Thoracic aorta (tissue), 2 donors: ENCODE measurements around the gene RCOR2. TPM values are rescaled to one million over a fixed set of nuclear protein-coding genes. Genes with fewer than 3 reads are reported as not detected.

Experiments
- ATAC-seq: fragments of 150-250 bp; one replicate; pipeline ENCODE4 v1.8.0; 2017; ENCODE audit warnings: low read depth; ENCODE audit not compliant: insufficient number of reproducible peaks, low FRiP score
- DNase-seq: peaks from one replicate; pipeline ENCODE4 v3.0.0-alpha.2; 2020; ENCODE audit warnings: low spot score
- H3K27ac ChIP-seq, 2 donors: fragments of 200-600 bp; sonication (generic); 1 replicate in 1 of 2; 2 replicates in 1 of 2; pipeline ENCODE4 v1.5.1; 2016; ENCODE audit warnings: mild to moderate bottlenecking in 2 of 2, moderate library complexity in 2 of 2
- H3K27me3 ChIP-seq: fragments of 200-600 bp; sonication (generic); replicated peaks from 2 replicates; pipeline ENCODE4 v1.6.0; 2016; ENCODE audit warnings: mild to moderate bottlenecking; ENCODE audit not compliant: insufficient read depth
- H3K36me3 ChIP-seq: fragments of 200-600 bp; sonication (generic); one replicate; pipeline ENCODE4 v1.5.1; 2016
- H3K4me1 ChIP-seq, 2 donors: fragments of 200-600 bp; sonication (generic); 1 replicate in 1 of 2; 2 replicates in 1 of 2; pipeline versions ENCODE4 v1.5.1 to v1.6.0; 2016; ENCODE audit warnings: low read depth in 2 of 2, mild to moderate bottlenecking in 1 of 2; ENCODE audit not compliant: control insufficient read depth in 1 of 2
- H3K4me3 ChIP-seq: fragments of 200-600 bp; sonication (generic); 2 replicates; pipeline ENCODE4 v1.5.1; 2016; ENCODE audit warnings: mild to moderate bottlenecking
- H3K9me3 ChIP-seq: fragments of 200-600 bp; sonication (generic); 2 replicates; pipeline ENCODE4 v1.5.1; 2016
- total RNA-seq, 2 donors: library from RNA; depleted of rRNA; stranded (reverse); fragments of >200 nt; gene quantifications; one replicate each; pipeline versions ENCODE4 v1.1.0 to v1.2.3, GENCODE V29; 2016
- TF ChIP-seq, protein P1 (sequence below): fragments of 200-600 bp; sonication (generic); IDR thresholded peaks from one replicate; pipeline ENCODE4 v1.5.1; 2019; ENCODE audit warnings: antibody characterized with exemption

The RCOR2 gene
- total RNA-seq, 2 donors from 2014 or later = 1.4 to 3.8 TPM

DNA sequence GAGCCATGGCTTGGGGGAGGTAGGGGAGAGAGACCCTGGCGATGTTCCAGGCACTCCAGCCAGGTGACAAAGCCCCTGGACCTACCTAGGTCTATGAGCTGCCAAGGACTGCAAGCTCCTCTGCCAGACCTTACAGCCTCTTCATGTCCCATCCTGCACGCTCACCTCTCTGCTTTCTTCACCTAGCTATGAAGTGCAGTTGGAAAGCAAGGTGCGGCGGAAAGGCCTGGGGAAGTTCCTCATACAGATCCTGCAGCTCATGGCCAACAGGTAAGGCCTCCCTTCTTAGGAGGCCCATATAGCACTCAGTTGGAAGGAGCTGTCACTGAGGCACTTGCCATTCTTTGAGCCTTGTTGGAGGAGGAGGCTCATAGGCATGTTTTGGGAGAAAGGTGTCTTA lies 35.6 kb upstream of the RCOR2 start:
- DNase-seq (no peak), ATAC-seq (no peak)

DNA sequence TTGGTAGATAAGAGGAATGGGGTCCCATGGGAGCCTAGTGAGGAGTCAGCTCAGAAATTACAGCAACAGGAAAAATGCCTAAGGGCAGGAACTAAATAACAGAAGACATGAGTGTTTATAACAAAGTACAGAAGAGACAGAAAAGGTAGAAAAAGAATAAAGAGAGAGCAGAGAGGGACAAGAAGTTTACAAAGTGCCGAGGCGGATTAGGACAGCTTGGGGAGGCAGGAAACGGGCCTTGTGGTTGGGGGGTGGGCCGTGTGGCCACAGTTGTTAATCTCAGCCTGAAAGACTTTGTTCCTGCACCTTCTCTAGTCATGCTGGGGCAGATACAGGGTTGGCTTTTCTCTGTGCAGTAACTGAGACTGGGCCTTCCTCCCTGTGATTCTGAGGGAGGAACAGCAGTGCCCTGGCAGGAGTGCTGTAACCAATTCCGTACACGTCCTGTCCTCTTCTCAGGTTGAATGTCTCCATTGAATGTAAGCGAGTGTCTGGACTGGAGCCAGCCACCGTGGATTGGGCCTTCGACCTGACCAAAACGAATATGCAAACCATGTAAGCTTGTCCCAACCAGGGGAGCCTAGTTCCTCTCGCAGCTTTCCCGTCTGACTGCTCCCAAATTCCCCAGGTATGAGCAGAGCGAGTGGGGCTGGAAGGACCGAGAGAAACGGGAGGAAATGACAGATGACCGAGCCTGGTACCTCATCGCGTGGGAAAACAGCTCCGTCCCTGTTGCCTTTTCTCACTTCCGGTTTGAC lies 35.0 kb upstream of the RCOR2 start:
- DNase-seq (no peak), ATAC-seq (no peak)
- Histone ChIP-seq H3K27me3 (no peaks in the 10 kb centered on the region), H3K9me3 (no peaks in the 10 kb centered on the region), H3K4me3 (no peak overlapping the region), H3K36me3 (peaks cover 40% of the 10 kb centered on the region), H3K4me1 (no peaks in the 10 kb centered on the region), H3K27ac (no peak overlapping the region)
- TF ChIP-seq, protein P1, sequence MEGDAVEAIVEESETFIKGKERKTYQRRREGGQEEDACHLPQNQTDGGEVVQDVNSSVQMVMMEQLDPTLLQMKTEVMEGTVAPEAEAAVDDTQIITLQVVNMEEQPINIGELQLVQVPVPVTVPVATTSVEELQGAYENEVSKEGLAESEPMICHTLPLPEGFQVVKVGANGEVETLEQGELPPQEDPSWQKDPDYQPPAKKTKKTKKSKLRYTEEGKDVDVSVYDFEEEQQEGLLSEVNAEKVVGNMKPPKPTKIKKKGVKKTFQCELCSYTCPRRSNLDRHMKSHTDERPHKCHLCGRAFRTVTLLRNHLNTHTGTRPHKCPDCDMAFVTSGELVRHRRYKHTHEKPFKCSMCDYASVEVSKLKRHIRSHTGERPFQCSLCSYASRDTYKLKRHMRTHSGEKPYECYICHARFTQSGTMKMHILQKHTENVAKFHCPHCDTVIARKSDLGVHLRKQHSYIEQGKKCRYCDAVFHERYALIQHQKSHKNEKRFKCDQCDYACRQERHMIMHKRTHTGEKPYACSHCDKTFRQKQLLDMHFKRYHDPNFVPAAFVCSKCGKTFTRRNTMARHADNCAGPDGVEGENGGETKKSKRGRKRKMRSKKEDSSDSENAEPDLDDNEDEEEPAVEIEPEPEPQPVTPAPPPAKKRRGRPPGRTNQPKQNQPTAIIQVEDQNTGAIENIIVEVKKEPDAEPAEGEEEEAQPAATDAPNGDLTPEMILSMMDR = no peak

More for the DNA sequence above, 35.6 kb upstream of the RCOR2 start:
- Histone ChIP-seq H3K27me3 (no peaks in the 10 kb centered on the region), H3K27ac (no peak overlapping the region), H3K4me3 (no peak overlapping the region), H3K9me3 (no peaks in the 10 kb centered on the region), H3K4me1 (no peaks in the 10 kb centered on the region), H3K36me3 (peaks cover 40% of the 10 kb centered on the region)
- TF ChIP-seq, protein P1 = no peak

DNA sequence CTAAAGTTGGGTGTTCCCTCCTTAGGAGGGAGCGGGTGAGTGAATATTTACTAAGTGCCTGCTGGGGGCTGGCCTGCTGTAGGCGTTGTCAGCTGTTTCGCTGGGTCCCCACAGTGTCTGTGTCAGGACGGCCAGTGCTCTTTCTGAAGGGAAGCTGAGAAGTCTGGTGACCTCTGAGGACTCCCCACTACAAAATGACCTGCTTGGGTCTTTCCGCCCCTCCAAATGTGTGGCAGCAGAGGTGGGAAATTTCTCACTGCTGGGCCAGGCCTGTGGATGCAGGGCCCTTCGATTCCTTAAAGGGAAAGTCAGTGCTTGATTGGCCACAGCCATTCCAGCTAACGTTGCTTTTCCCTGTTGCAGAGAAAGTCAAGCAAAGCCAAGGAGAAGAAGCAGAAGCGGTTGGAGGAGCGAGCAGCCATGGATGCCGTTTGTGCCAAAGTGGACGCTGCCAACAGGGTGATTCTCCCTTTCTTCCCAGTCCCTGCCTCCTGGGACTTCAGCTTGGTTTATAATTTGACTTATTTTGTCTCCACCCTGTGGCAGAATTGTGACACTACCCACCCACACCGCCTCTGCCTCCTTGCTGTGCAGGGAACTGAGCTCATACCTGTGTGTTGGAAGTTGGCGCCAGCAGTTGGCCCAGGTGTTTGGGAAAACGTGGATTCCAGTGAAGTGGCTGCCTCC lies 28.7 kb upstream of the RCOR2 start:
- Histone ChIP-seq H3K36me3 (no peaks in the 10 kb centered on the region), H3K27me3 (no peaks in the 10 kb centered on the region), H3K27ac (peak overlapping the region; percentile 63 to 76), H3K4me3 (peak overlapping the region; percentile 39), H3K4me1 (peaks cover 0 to 21% of the 10 kb centered on the region in 2 donors), H3K9me3 (no peaks in the 10 kb centered on the region)
- ATAC-seq (peak; percentile 68), DNase-seq (peak; percentile 44)
- TF ChIP-seq, protein P1 = peak; percentile 88

DNA sequence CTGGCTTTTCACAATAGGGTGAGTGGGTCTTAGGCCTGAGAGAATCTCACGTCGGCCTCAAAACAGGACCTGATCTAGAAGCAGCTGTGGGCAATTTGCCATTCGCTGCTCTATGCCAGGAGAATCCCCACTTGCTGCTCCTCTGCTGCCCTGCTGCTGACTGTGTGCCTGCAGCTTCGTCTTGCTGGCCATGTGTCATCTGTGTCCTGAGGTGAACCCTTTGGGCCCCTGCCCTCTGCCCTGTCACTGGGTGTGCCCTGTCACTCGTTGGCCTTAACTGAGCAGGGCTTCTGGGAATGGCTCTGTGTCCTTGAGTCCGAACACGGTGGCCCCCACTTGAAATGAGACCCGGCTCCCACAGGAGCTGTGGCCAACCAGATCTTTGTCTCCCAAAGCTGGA lies 28.0 kb upstream of the RCOR2 start:
- H3K27me3 ChIP-seq = no peaks in the 10 kb centered on the region
- H3K4me1 ChIP-seq = peaks cover 4 to 27% of the 10 kb centered on the region in 2 donors
- peak overlapping the region; percentile 63 to 76 for H3K27ac ChIP-seq
- DNase-seq (peak; percentile 12), ATAC-seq (no peak)
- H3K36me3 ChIP-seq = no peaks in the 10 kb centered on the region
- H3K9me3 ChIP-seq = no peaks in the 10 kb centered on the region
- H3K4me3 ChIP-seq = no peak overlapping the region
- TF ChIP-seq, protein P1 = no peak

DNA sequence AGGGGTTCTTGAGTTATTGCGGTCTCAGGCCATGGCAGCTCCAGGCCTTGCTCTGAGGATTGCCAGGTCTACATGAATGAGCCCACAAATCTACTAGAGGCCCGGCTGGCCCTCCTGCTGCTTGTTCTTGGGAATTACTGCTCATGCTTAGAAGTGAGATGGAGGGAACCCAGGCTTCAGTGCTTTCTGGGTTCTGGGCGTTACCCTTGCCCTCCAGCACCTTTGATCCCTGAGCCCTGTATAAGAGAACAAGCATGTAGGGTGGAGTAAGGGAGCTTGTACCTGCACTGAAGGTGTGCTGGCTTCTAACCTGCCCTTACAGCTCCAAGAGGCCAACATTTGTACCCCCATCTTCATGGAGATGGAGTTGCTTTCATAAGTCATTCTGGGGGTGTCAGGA lies 25.8 kb upstream of the RCOR2 start:
- TF ChIP-seq, protein P1 = no peak
- Histone ChIP-seq H3K36me3 (no peaks in the 10 kb centered on the region), H3K27me3 (no peaks in the 10 kb centered on the region), H3K27ac (no peak overlapping the region), H3K4me1 (peaks cover 7 to 35% of the 10 kb centered on the region in 2 donors), H3K9me3 (no peaks in the 10 kb centered on the region), H3K4me3 (no peak overlapping the region)
- no peak for DNase-seq
- ATAC-seq = no peak
